ENCODE results near the gene AHCYL2.
"Not testable (repeated sequence)": the region's sequence is repeated elsewhere in the genome, so short reads cannot be mapped to it uniquely, and the experiment has no call there.

The AHCYL2 gene

GRCh38 chr7:129453510-129454248 lies 228.8 kb downstream of the AHCYL2 start:
- DNase-seq (ENCODE audit: low read depth in 2 of 2), result no peak

GRCh38 chr7:129454249-129454551 lies 229.4 kb downstream of the AHCYL2 start:
- DNase-seq (ENCODE audit: low read depth in 2 of 2), result no peak

- DNase-seq (ENCODE audit: low read depth in 2 of 2), result no peak
Measured at GRCh38 chr7:129456421-129456820, 231.6 kb downstream of the AHCYL2 start.

- DNase-seq (ENCODE audit: low read depth in 2 of 2), result no peak
Measured at GRCh38 chr7:129457101-129457500, 232.3 kb downstream of the AHCYL2 start.

- no peak for DNase-seq (ENCODE audit: low read depth in 2 of 2)
Measured at GRCh38 chr7:129458171-129458570, 233.3 kb downstream of the AHCYL2 start.

GRCh38 chr7:129461809-129462208 lies 237.0 kb downstream of the AHCYL2 start:
- no peak for DNase-seq (ENCODE audit: low read depth in 2 of 2)

GRCh38 chr7:129462420-129462819 lies 237.6 kb downstream of the AHCYL2 start:
- DNase-seq (ENCODE audit: low read depth in 2 of 2), result no peak

- DNase-seq (ENCODE audit: low read depth in 2 of 2), result no peak
Measured at GRCh38 chr7:129464194-129464593, 239.4 kb downstream of the AHCYL2 start.

- DNase-seq (ENCODE audit: low read depth in 2 of 2), result no peak
Measured at GRCh38 chr7:129465080-129465479, 240.2 kb downstream of the AHCYL2 start.

GRCh38 chr7:129466796-129467195 lies 242.0 kb downstream of the AHCYL2 start:
- DNase-seq (ENCODE audit: low read depth in 2 of 2), result no peak

- no peak for DNase-seq (ENCODE audit: low read depth in 2 of 2)
Measured at GRCh38 chr7:129468087-129468486, 243.3 kb downstream of the AHCYL2 start.

GRCh38 chr7:129468547-129468946 lies 243.7 kb downstream of the AHCYL2 start:
- DNase-seq (ENCODE audit: low read depth in 2 of 2), result no peak

GRCh38 chr7:129469930-129470329 lies 245.1 kb downstream of the AHCYL2 start:
- no peak for DNase-seq (ENCODE audit: low read depth in 2 of 2)

GRCh38 chr7:129470411-129470810 lies 245.6 kb downstream of the AHCYL2 start:
- no peak for DNase-seq (ENCODE audit: low read depth in 2 of 2)

- DNase-seq (ENCODE audit: low read depth in 2 of 2), result no peak
Measured at GRCh38 chr7:129471402-129471827, 246.6 kb downstream of the AHCYL2 start.

GRCh38 chr7:129475931-129476330 lies 251.1 kb downstream of the AHCYL2 start:
- DNase-seq (ENCODE audit: low read depth in 2 of 2), result not testable (repeated sequence)

GRCh38 chr7:129476398-129476797 lies 251.6 kb downstream of the AHCYL2 start:
- not testable (repeated sequence) for DNase-seq (ENCODE audit: low read depth in 2 of 2)

All from stimulated activated CD4-positive, alpha-beta T cell treated with anti-CD3 and anti-CD28 coated beads, Interleukin-1b, Interleukin-23, amount 100 ng/mL, for 1 hour (primary cell).